ENCODE results near the gene C11orf71. TPM values are rescaled to one million over a fixed set of nuclear protein-coding genes. Genes with fewer than 3 reads are reported as not detected.

Gene C11orf71
- total RNA-seq, 1 donor from 2014 or later: 8.5 TPM

DNA sequence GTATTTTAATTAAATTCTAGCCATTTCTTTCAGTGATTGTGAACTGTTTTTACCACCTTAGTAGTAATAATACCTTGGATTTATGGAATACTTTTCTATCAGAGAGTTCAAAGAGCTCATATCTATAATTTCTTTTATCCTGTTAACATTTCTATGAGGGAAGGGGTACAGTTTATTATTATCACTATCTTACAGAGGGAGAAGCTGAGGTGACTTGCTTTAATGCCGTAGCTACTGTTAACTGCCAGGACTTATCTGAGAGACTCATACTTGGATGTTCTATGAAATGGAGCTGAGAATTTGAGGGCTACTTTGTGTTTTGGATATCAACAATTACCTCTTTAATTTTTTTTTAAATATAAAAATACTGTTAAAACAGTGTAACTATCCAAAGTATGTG is 42.2 kb upstream of the C11orf71 start:
- Mint-ChIP-seq H3K27me3 (no peaks in the 10 kb centered on the region), H3K27ac (no peak overlapping the region), H3K4me3 (ENCODE audit: low read depth) (no peak overlapping the region), H3K4me1 (ENCODE audit: low read depth) (peaks cover 33% of the 10 kb centered on the region), H3K36me3 (ENCODE audit: insufficient read depth) (peaks cover 16% of the 10 kb centered on the region), H3K9me3 (ENCODE audit: low read depth) (no peaks in the 10 kb centered on the region)
- TF ChIP-seq, protein P1, sequence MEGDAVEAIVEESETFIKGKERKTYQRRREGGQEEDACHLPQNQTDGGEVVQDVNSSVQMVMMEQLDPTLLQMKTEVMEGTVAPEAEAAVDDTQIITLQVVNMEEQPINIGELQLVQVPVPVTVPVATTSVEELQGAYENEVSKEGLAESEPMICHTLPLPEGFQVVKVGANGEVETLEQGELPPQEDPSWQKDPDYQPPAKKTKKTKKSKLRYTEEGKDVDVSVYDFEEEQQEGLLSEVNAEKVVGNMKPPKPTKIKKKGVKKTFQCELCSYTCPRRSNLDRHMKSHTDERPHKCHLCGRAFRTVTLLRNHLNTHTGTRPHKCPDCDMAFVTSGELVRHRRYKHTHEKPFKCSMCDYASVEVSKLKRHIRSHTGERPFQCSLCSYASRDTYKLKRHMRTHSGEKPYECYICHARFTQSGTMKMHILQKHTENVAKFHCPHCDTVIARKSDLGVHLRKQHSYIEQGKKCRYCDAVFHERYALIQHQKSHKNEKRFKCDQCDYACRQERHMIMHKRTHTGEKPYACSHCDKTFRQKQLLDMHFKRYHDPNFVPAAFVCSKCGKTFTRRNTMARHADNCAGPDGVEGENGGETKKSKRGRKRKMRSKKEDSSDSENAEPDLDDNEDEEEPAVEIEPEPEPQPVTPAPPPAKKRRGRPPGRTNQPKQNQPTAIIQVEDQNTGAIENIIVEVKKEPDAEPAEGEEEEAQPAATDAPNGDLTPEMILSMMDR (IDR thresholded peaks at IDR 0.05; ENCODE audit: unreplicated experiment): no peak
- no peak for DNase-seq (ENCODE audit: low spot score, unreplicated experiment)

DNA sequence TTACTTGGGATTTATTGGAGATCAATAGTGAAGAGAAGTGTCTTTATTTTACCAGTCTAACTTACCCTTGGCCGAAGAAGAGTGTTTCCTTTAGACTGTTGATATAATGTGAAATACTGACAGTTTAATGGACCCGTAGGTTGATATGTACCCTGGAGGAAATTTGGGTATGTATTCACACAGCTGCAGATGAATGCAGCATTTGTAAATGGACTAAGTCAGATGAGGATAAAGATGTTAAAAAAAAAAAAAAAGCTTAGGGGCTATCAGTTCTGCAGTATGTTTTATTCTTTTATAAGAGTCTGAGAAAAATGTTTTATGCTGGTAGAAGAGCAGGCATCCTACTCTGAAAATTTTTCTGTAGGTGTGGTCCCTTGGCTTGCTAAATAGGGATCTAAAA is 41.6 kb upstream of the C11orf71 start:
- TF ChIP-seq, protein P1 (IDR thresholded peaks at IDR 0.05; ENCODE audit: unreplicated experiment): no peak
- no peaks in the 10 kb centered on the region for H3K9me3 Mint-ChIP-seq (ENCODE audit: low read depth)
- no peak overlapping the region for H3K4me3 Mint-ChIP-seq (ENCODE audit: low read depth)
- DNase-seq (ENCODE audit: low spot score, unreplicated experiment): no peak
- peaks cover 11% of the 10 kb centered on the region for H3K36me3 Mint-ChIP-seq (ENCODE audit: insufficient read depth)
- no peak overlapping the region for H3K27ac Mint-ChIP-seq
- H3K27me3 Mint-ChIP-seq: no peaks in the 10 kb centered on the region
- peaks cover 33% of the 10 kb centered on the region for H3K4me1 Mint-ChIP-seq (ENCODE audit: low read depth)

DNA sequence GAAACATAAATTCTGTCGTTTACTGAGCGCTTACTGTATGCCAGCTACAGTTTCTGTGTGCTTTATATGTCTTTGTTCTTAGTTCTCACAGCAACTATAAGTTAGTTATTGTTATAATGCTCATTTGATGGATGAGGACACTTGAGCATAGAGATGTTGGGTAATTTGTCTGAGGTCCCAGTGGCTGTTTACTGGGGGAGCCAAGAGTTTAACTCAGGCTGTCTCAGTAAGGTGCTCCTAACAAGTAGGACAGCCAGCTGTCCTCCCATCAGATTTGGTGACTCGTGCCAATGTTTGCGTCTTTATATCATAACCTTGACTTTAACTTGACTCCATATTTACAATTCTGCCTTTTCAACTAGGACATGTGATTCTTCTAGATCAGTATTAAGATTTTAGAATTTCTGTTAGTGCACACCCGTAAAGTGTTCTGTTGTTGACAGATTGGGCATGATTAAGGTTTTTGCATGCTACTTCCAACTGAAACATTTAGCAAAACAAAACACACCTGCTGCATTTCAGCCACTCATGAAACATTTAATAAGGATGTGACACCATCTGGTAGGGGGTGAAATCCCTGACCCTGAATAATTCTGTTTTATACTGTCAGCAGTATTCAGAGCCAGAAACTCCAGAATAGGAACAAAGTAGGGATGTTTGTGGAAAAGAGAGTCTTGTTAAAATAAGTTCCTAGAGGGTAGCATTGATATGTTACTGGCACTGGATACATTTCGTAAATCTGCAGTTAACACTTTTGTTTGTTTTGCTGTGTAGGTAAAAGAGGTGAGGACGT is 40.9 kb upstream of the C11orf71 start:
- Mint-ChIP-seq H3K4me1 (ENCODE audit: low read depth) (peaks cover 35% of the 10 kb centered on the region), H3K27me3 (no peaks in the 10 kb centered on the region), H3K27ac (no peak overlapping the region), H3K36me3 (ENCODE audit: insufficient read depth) (peaks cover 6% of the 10 kb centered on the region), H3K4me3 (ENCODE audit: low read depth) (peak overlapping the region; percentile 48), H3K9me3 (ENCODE audit: low read depth) (no peaks in the 10 kb centered on the region)
- TF ChIP-seq, protein P1 (IDR thresholded peaks at IDR 0.05; ENCODE audit: unreplicated experiment): no peak
- DNase-seq (ENCODE audit: low spot score, unreplicated experiment): no peak

DNA sequence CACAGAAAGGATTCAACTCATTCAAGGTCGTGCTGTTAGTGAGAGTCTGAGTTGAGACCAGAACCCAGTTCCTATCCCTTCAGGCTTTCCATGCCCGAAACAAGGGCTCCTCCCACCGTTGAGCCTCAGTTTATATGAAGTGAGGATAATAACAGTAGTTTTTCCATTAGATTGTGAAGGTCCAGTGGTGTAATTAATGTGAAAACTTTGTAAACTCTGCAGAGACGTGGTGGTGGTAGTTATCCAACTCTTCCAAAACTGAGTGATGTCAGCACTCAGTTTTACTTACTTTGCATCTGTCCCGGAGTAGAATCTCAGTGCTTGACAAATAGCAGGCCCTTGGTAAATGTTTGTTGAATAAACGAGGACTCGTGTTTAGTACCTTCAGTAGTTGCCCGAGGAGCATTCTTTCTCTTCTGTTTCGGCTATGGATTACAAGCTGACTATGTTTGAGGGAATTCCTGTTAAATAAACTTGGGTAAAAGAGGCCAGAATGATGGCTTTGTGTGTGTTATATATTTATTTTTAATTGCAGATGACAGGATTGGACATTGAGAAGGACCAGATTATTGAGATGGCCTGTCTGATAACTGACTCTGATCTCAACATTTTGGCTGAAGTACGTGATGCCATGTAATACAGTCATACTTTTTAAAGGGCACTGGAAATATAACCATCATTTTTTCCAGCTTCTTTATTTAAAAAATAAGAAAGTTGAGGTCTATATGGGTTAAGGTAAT is 40.0 kb upstream of the C11orf71 start:
- no peak for DNase-seq (ENCODE audit: low spot score, unreplicated experiment)
- TF ChIP-seq, protein P1 (IDR thresholded peaks at IDR 0.05; ENCODE audit: unreplicated experiment): no peak
- H3K9me3 Mint-ChIP-seq (ENCODE audit: low read depth): no peaks in the 10 kb centered on the region
- H3K4me3 Mint-ChIP-seq (ENCODE audit: low read depth): peak overlapping the region; percentile 96
- peaks cover 5% of the 10 kb centered on the region for H3K36me3 Mint-ChIP-seq (ENCODE audit: insufficient read depth)
- H3K4me1 Mint-ChIP-seq (ENCODE audit: low read depth): peaks cover 36% of the 10 kb centered on the region
- H3K27ac Mint-ChIP-seq: peak overlapping the region; percentile 96
- H3K27me3 Mint-ChIP-seq: no peaks in the 10 kb centered on the region

DNA sequence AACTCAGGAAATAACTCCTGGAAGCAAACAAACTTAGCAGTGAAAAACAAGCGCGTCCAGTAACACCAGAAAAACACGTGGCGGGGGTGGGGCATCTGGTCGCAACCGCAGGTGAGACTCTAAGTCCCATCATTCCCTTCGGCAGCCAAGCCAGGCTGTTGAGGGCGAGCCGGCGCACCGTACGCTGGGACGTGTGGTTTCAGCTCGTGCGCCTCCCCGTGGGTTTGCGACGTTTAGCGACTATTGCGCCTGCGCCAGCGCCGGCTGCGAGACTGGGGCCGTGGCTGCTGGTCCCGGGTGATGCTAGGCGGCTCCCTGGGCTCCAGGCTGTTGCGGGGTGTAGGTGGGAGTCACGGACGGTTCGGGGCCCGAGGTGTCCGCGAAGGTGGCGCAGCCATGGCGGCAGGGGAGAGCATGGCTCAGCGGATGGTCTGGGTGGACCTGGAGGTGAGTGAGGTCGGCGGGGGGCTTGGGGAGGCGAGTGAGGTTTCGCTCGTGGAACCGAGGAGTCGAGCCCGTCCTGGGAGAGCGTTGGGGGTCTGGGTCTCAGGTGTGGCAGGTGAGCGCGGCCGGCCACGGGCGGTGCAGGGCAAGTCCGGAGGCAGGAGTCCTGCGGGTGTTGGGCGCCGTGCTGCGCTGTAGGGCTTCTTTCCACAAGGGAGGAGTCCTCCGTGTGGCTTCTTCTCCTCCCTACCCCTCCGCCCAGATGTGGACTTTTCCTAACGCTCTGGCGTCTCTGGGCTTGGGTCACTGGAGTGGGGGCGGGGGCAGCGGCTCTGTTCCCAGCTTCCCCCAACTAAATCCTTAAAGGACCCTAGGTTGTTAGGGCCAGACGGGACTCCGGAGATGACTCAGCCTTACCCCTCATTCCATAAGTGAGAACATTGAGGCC is 39.2 kb upstream of the C11orf71 start, which contains the start of gene REXO2:
TSS of gene REXO2 (plus strand) at position 239 of the 892 bp plus-strand sequence. CDS start at position 301, 62 bp downstream.
- peaks cover 2% of the 10 kb centered on the region for H3K36me3 Mint-ChIP-seq (ENCODE audit: insufficient read depth)
- TF ChIP-seq, protein P1 (IDR thresholded peaks at IDR 0.05; ENCODE audit: unreplicated experiment): peak; percentile 43
- no peaks in the 10 kb centered on the region for H3K27me3 Mint-ChIP-seq
- peak; percentile 86 for DNase-seq (ENCODE audit: low spot score, unreplicated experiment)
- H3K4me1 Mint-ChIP-seq (ENCODE audit: low read depth): peaks cover 36% of the 10 kb centered on the region
- peak within 1 kb of the TSS; percentile 96 for H3K27ac Mint-ChIP-seq
- no peaks in the 10 kb centered on the region for H3K9me3 Mint-ChIP-seq (ENCODE audit: low read depth)
- H3K4me3 Mint-ChIP-seq (ENCODE audit: low read depth): peak within 1 kb of the TSS; percentile 96
